KMS-11 (cell line): Measurements from ENCODE around the gene RYR2.
"Not testable (repeated sequence)": the region's sequence is repeated elsewhere in the genome, so short reads cannot be mapped to it uniquely, and the experiment has no call there.

Experiments
- H2AFZ ChIP-seq: fragments of 200-600 bp; sonication (generic); 2 replicates; pipeline ENCODE4 v1.6.1; 2016; ENCODE audit warnings: antibody characterized with exemption, mixed run types, low read depth
- H3K27ac ChIP-seq: fragments of 200-600 bp; sonication (generic); 2 replicates; pipeline ENCODE4 v1.6.1; 2016; ENCODE audit warnings: mild to moderate bottlenecking, mixed run types
- H3K27me3 ChIP-seq: fragments of 200-600 bp; sonication (generic); 2 replicates; pipeline ENCODE4 v1.6.1; 2017; ENCODE audit warnings: mild to moderate bottlenecking, low read depth, mixed run types, moderate library complexity; ENCODE audit not compliant: insufficient read depth
- H3K36me3 ChIP-seq: fragments of 200-600 bp; sonication (generic); 2 replicates; pipeline ENCODE4 v1.6.1; 2017; ENCODE audit warnings: mild to moderate bottlenecking, mixed run types; ENCODE audit not compliant: insufficient read depth
- H3K4me1 ChIP-seq: fragments of 200-600 bp; sonication (generic); 2 replicates; pipeline ENCODE4 v1.6.1; 2016; ENCODE audit warnings: mild to moderate bottlenecking, low read depth, mixed run types; ENCODE audit not compliant: poor library complexity, severe bottlenecking
- H3K4me2 ChIP-seq: fragments of 200-600 bp; sonication (generic); 2 replicates; pipeline ENCODE4 v1.7.0; 2016; ENCODE audit warnings: mild to moderate bottlenecking, mixed run types
- H3K4me3 ChIP-seq: fragments of 200-600 bp; sonication (generic); IDR thresholded peaks from 2 replicates; pipeline ENCODE4 v1.6.1; 2017; ENCODE audit warnings: low read depth, low read length, mixed read lengths; ENCODE audit not compliant: insufficient read depth
- H3K79me2 ChIP-seq: fragments of 200-600 bp; sonication (generic); 2 replicates; pipeline ENCODE4 v1.6.1; 2016; ENCODE audit warnings: low read depth, mixed run types; ENCODE audit not compliant: insufficient read depth
- H3K9ac ChIP-seq: fragments of 200-600 bp; sonication (generic); 2 replicates; pipeline ENCODE4 v1.6.1; 2016; ENCODE audit warnings: mild to moderate bottlenecking, mixed run types
- H4K20me1 ChIP-seq: fragments of 200-600 bp; sonication (generic); 2 replicates; pipeline ENCODE4 v1.6.1; 2016; ENCODE audit warnings: mild to moderate bottlenecking, mixed run types; ENCODE audit not compliant: insufficient read depth
- CTCF ChIP-seq: fragments of 200-600 bp; sonication (generic); conservative IDR thresholded peaks from 2 replicates; pipeline ENCODE4 v1.6.1; 2017; ENCODE audit warnings: low read depth, mild to moderate bottlenecking, antibody characterized with exemption, low read length, moderate library complexity, mixed read lengths

Gene RYR2

GRCh38 chr1:237838320-237838719, 796.3 kb downstream of the RYR2 start:
- Histone ChIP-seq H3K9ac (no peak overlapping the region), H3K4me1 (no peaks in the 10 kb centered on the region), H3K27ac (no peak overlapping the region), H3K4me3 (no peak overlapping the region), H3K4me2 (no peak overlapping the region), H4K20me1 (no peaks in the 10 kb centered on the region), H3K79me2 (no peaks in the 10 kb centered on the region), H2AFZ (no peak overlapping the region), H3K36me3 (no peaks in the 10 kb centered on the region), H3K27me3 (no peaks in the 10 kb centered on the region)
- no peak for TF ChIP-seq CTCF

- H4K20me1 ChIP-seq: no peaks in the 10 kb centered on the region
- H3K79me2 ChIP-seq: no peaks in the 10 kb centered on the region
- no peak overlapping the region for H2AFZ ChIP-seq
- H3K4me3 ChIP-seq: no peak overlapping the region
- no peak for TF ChIP-seq CTCF
- no peak overlapping the region for H3K9ac ChIP-seq
- H3K4me2 ChIP-seq: no peak overlapping the region
- no peaks in the 10 kb centered on the region for H3K36me3 ChIP-seq
- H3K4me1 ChIP-seq: no peaks in the 10 kb centered on the region
- no peak overlapping the region for H3K27ac ChIP-seq
- H3K27me3 ChIP-seq: no peaks in the 10 kb centered on the region
Observed at GRCh38 chr1:237838904-237839534, 797.0 kb downstream of the RYR2 start.

GRCh38 chr1:237841485-237841884, 799.5 kb downstream of the RYR2 start:
- H3K4me2 ChIP-seq: no peak overlapping the region
- H2AFZ ChIP-seq: no peak overlapping the region
- no peaks in the 10 kb centered on the region for H3K79me2 ChIP-seq

GRCh38 chr1:237843516-237843915, 801.5 kb downstream of the RYR2 start:
- H3K27ac ChIP-seq, H2AFZ ChIP-seq, H3K27me3 ChIP-seq, H3K36me3 ChIP-seq, H3K79me2 ChIP-seq, H3K4me1 ChIP-seq, H3K4me2 ChIP-seq, H4K20me1 ChIP-seq, H3K4me3 ChIP-seq, H3K9ac ChIP-seq: not testable (repeated sequence)

More at GRCh38 chr1:237841485-237841884, 799.5 kb downstream of the RYR2 start:
- Histone ChIP-seq H3K36me3 (no peaks in the 10 kb centered on the region), H3K4me1 (no peaks in the 10 kb centered on the region), H3K27me3 (no peaks in the 10 kb centered on the region), H3K4me3 (no peak overlapping the region), H4K20me1 (no peaks in the 10 kb centered on the region), H3K9ac (no peak overlapping the region), H3K27ac (no peak overlapping the region)
- TF ChIP-seq CTCF: no peak

- no peak overlapping the region for H2AFZ ChIP-seq
- no peaks in the 10 kb centered on the region for H3K4me1 ChIP-seq
- H4K20me1 ChIP-seq: no peaks in the 10 kb centered on the region
- no peaks in the 10 kb centered on the region for H3K36me3 ChIP-seq
- peak; percentile 85 for TF ChIP-seq CTCF
- no peak overlapping the region for H3K4me2 ChIP-seq
- H3K79me2 ChIP-seq: no peaks in the 10 kb centered on the region
- no peak overlapping the region for H3K9ac ChIP-seq
- no peak overlapping the region for H3K4me3 ChIP-seq
- no peak overlapping the region for H3K27ac ChIP-seq
- no peaks in the 10 kb centered on the region for H3K27me3 ChIP-seq
Observed at GRCh38 chr1:237851210-237851845, 809.3 kb downstream of the RYR2 start.
